ENCODE measurements around the gene GRIK3.

GRIK3 gene

DNA sequence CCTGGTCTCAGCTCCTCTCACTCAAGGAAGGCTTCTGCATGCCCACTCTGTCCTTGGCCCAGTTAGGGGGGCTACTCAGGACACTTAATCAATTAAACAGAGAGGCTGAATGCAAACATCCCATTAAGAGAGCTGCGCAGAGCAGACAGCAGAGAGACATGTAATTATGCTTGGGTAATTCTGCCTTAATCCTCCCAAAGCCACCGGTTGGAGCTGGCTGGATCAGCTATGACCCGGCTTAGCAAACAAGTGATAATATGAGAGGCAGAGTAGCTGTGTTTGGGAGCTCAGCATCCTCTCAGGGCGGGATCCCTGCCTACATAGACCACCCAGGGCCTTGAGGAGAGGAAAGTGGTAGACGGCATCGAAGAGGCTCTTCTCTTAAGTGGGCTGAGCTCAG, 183.2 kb downstream of the GRIK3 start:
- DNase-seq (ENCODE audit: insufficient read length, low spot score): peak; percentile 90
- FAIRE-seq: peak; percentile 95
- TF ChIP-seq, protein P1, sequence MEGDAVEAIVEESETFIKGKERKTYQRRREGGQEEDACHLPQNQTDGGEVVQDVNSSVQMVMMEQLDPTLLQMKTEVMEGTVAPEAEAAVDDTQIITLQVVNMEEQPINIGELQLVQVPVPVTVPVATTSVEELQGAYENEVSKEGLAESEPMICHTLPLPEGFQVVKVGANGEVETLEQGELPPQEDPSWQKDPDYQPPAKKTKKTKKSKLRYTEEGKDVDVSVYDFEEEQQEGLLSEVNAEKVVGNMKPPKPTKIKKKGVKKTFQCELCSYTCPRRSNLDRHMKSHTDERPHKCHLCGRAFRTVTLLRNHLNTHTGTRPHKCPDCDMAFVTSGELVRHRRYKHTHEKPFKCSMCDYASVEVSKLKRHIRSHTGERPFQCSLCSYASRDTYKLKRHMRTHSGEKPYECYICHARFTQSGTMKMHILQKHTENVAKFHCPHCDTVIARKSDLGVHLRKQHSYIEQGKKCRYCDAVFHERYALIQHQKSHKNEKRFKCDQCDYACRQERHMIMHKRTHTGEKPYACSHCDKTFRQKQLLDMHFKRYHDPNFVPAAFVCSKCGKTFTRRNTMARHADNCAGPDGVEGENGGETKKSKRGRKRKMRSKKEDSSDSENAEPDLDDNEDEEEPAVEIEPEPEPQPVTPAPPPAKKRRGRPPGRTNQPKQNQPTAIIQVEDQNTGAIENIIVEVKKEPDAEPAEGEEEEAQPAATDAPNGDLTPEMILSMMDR (IDR thresholded peaks at IDR 0.05; ENCODE audit: insufficient read depth, missing control alignments): no peak

DNA sequence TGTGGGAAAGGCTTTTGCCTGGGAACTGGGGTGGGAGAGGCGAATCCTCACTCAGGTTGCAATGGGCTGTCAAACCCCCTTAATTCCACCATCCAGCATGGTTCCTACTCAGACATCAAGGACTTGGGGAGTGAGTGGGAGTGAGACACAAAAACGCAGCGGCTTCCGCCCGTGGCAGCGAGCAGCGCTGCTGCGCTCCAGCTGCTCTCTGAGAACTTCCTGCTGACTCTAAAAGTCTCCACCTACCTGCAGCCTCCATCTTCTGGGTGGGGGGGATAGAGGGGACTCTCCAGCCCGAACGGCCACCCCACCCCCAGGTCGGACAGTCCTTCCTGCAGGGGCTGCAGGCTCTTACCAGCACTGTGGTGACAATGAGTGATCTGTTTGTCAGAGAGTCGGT, 184.4 kb downstream of the GRIK3 start:
- FAIRE-seq (no peak), DNase-seq (ENCODE audit: insufficient read length, low spot score) (no peak)
- TF ChIP-seq, protein P1 (IDR thresholded peaks at IDR 0.05; ENCODE audit: insufficient read depth, missing control alignments): no peak

- peak; percentile 11 for FAIRE-seq
- TF ChIP-seq, protein P1 (IDR thresholded peaks at IDR 0.05; ENCODE audit: insufficient read depth, missing control alignments): no peak
- DNase-seq (ENCODE audit: insufficient read length, low spot score): no peak
Observed at GRCh38 chr1:36847761-36848160, 186.6 kb downstream of the GRIK3 start.

DNA sequence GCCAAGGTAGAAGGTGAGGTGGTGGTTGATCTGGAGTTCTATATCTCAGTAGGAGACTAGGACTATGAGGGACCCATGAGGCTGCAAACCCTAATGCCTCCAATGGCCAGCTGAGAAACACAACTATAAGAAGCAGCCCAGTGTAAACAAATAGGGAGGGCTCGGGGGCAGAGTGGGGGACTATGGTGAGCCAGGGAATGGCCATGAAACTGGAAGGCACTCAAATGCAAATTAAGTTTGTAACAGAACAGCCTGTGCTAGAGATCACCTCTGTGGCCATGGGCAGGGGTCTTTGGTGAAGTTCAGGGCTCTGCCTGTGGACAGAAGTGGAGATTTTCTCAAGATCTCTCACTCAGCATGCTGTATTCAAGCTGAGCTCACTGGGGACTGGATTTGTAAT, 187.1 kb downstream of the GRIK3 start:
- FAIRE-seq (no peak), DNase-seq (ENCODE audit: insufficient read length, low spot score) (no peak)
- TF ChIP-seq, protein P1 (IDR thresholded peaks at IDR 0.05; ENCODE audit: insufficient read depth, missing control alignments): no peak

DNA sequence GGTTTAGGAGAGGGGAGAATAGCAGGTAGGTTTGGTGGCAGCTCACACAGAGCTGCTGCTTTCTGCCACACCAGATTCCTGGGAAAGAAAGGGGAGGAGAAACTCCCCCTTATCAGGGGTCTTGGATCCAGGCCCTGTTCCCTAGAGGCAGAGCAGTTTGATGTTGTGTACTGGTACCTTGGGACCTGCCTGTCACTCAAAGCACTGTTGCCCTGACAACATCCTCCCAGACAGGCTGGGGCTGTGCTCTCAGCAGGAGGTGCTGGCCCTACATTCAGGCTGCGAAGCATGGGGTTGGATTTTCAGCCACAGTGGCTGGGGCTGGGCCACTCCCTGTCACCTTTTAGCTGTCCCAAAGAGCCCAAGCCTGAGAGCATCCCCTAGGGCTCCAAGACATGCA, 188.0 kb downstream of the GRIK3 start:
- no peak for DNase-seq (ENCODE audit: insufficient read length, low spot score)

GRCh38 chr1:36845802-36846201, 188.5 kb downstream of the GRIK3 start:
- DNase-seq (ENCODE audit: insufficient read length, low spot score) (no peak), FAIRE-seq (no peak)
- TF ChIP-seq, protein P1 (IDR thresholded peaks at IDR 0.05; ENCODE audit: insufficient read depth, missing control alignments): no peak

More for the DNA sequence above, 188.0 kb downstream of the GRIK3 start:
- TF ChIP-seq, protein P1 (IDR thresholded peaks at IDR 0.05; ENCODE audit: insufficient read depth, missing control alignments): no peak
- FAIRE-seq: no peak

DNA sequence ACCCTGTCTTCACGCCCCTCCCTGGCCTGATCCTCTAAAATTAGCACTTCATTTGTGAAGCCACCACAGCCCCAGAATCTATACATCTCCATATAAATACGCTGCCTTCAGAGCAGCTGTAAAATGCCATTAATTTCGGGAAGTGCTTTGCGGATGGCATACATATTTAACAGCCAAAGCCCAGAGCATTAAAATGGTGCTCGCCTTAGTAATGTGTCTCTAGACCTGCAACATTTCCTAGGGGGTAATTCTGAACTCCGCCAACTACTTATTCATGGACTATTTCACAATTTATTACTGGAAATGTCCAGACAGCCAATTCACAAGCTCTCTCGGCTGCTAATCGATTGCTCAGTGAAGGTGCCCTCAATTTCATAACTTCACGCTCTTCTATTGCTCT, 189.4 kb downstream of the GRIK3 start:
- FAIRE-seq (no peak), DNase-seq (ENCODE audit: insufficient read length, low spot score) (no peak)
- TF ChIP-seq, protein P1 (IDR thresholded peaks at IDR 0.05; ENCODE audit: insufficient read depth, missing control alignments): no peak
